HEK293T (cell line): Measurements from ENCODE around the gene SIMC1.
"Not testable (repeated sequence)": the region's sequence is repeated elsewhere in the genome, so short reads cannot be mapped to it uniquely, and the experiment has no call there.

Experiments
- CTCF ChIA-PET: fragments of 350-600 bp; formaldehyde crosslinking; extraction: SDS; loops from one replicate; lab custom pipeline; 2021; ENCODE audit warnings: antibody characterized with exemption, inconsistent platforms; lab: Yijun Ruan, JAX
- POLR2A ChIA-PET: fragments of 350-600 bp; formaldehyde crosslinking; extraction: SDS; loops from one replicate; lab custom pipeline; 2020; ENCODE audit warnings: antibody characterized with exemption, inconsistent platforms; lab: Yijun Ruan, JAX
- DNase-seq: peaks from one replicate; pipeline ENCODE4 v3.0.0; 2012; ENCODE audit warnings: mixed read lengths; ENCODE audit errors: extremely low spot score
- ARNT ChIP-seq: fragments of 450-650 bp; IDR thresholded peaks from 2 replicates; pipeline ENCODE4 v1.6.1; 2017; ENCODE audit warnings: mild to moderate bottlenecking
- BHLHE40 ChIP-seq: fragments of 450-650 bp; IDR thresholded peaks from 2 replicates; pipeline ENCODE4 v1.6.1; 2016; ENCODE audit warnings: mild to moderate bottlenecking, moderate library complexity, borderline replicate concordance
- CTBP1 ChIP-seq: fragments of 450-650 bp; IDR thresholded peaks from 2 replicates; pipeline ENCODE4 v1.6.1; 2016; ENCODE audit warnings: borderline replicate concordance
- ELF4 ChIP-seq: fragments of 450-650 bp; IDR thresholded peaks from 2 replicates; pipeline ENCODE4 v1.6.1; 2017; ENCODE audit warnings: antibody characterized with exemption
- FOXA1 ChIP-seq: fragments of 450-650 bp; IDR thresholded peaks from 2 replicates; pipeline ENCODE4 v1.6.1; 2016; ENCODE audit warnings: mild to moderate bottlenecking
- FOXK2 ChIP-seq: fragments of 450-650 bp; IDR thresholded peaks from 2 replicates; pipeline ENCODE4 v1.6.1; 2016; ENCODE audit warnings: mild to moderate bottlenecking
- FOXM1 ChIP-seq: fragments of 450-650 bp; IDR thresholded peaks from 2 replicates; pipeline ENCODE4 v1.6.1; 2017; ENCODE audit warnings: mild to moderate bottlenecking, borderline replicate concordance
- HDGF ChIP-seq: fragments of 450-650 bp; IDR thresholded peaks from 2 replicates; pipeline ENCODE4 v1.6.1; 2017; ENCODE audit warnings: antibody characterized with exemption, borderline replicate concordance
- L3MBTL2 ChIP-seq: fragments of 450-650 bp; conservative IDR thresholded peaks from 2 replicates; pipeline ENCODE4 v1.6.1; 2016; ENCODE audit warnings: mild to moderate bottlenecking
- LEF1 ChIP-seq: fragments of 450-650 bp; IDR thresholded peaks from 2 replicates; pipeline ENCODE4 v1.6.1; 2017; ENCODE audit warnings: mild to moderate bottlenecking, borderline replicate concordance
- NFRKB ChIP-seq: fragments of 450-650 bp; IDR thresholded peaks from 2 replicates; pipeline ENCODE4 v1.6.1; 2016; ENCODE audit warnings: mild to moderate bottlenecking, moderate library complexity
- SP1 ChIP-seq: fragments of 450-650 bp; IDR thresholded peaks from 2 replicates; pipeline ENCODE4 v1.6.1; 2017
- SUZ12 ChIP-seq: fragments of 450-650 bp; IDR thresholded peaks from 2 replicates; pipeline ENCODE4 v1.6.1; 2016; ENCODE audit warnings: mild to moderate bottlenecking
- TARDBP ChIP-seq: fragments of 450-650 bp; IDR thresholded peaks from 2 replicates; pipeline ENCODE4 v1.6.1; 2016
- ZNF384 ChIP-seq: fragments of 450-650 bp; IDR thresholded peaks from 2 replicates; pipeline ENCODE4 v1.6.1; 2016
- TF ChIP-seq, protein P1 (sequence below): fragments of 450-650 bp; IDR thresholded peaks from 2 replicates; pipeline ENCODE4 v1.6.1; 2016

Gene SIMC1

DNA sequence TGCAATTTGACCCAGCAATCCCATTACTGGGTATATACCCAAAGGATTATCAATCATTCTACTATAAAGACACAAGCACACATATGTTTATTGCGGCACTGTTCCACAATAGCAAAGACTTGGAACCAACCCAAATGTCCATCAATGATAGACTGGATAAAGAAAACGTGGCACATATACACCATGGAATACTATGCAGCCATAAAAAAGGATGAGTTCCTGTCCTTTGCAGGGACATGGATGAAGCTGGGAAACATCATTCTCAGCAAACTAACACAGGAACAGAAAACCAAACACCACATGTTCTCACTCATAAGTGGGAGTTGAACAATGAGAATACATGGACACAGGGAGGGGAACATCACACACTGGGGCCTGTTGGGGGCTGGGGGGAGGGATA is 39.9 kb upstream of the SIMC1 start:
- CTCF ChIA-PET, POLR2A ChIA-PET, DNase-seq: not testable (repeated sequence)

DNA sequence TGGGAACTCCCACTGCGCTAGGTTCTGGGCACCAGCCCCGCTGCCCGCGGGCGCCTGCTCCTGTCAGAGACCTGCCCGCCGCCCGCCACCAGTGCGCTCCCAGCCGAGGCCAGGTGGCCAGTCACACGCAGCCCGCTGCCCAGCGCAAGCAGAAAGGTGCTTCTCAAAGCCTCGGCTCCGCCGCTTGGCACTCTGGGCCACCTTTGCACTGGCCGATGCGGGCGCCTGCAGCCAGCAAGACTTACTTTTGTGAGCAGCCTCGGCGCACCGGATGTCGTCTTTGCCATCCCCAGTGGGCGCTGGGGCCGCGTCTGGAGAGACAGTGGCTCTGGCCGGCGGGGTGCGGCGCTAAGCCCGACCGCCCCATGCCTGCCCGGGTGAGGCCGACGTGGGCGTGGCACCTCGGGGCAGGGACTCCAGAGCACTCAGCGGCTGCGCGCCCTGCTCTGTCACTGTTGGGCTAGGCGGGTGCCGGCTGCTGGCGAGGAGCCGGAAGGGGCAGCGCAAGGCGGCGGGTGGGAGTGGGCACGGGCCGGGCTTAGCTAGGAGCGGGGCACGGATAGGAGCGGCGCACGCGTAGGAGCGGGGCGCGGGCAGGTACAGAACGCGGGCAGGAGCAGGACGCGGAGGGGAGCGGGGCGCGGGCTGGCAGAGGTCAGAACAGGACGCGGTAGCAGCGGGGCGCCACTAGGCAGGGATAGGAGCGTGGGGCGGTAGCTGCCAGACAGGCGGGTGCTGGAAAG is 39.1 kb upstream of the SIMC1 start:
- CTCF ChIA-PET, POLR2A ChIA-PET, DNase-seq: not testable (repeated sequence)

DNA sequence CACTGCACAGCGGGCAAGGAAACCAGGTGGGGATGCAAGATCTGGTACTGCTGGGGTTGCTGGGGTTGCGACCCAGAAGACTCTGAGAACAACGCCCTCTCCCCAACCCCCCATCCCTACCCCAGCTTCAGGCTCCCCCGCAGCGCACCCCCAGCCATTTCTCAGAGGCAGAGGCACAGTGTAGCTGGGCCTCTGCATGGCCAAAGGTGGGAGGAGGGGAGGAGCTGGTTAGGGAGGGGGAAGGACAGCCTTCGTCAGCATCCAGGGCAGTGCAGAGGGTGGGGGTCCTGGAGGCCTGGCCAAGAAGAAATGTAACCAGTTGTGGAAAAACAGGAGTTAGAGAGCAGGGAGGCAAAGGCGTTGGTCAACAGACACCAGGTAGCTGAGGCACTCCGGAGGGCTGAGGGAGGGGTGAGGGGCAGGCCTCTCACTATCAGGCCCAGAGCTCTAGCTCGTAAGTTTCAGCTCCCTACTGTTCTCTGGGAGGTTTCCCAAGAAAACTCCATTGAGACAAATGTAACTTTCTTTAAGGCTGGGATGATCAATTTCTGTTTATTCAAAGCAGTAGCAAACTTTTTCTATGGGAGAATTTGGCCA is 38.3 kb upstream of the SIMC1 start:
- DNase-seq, CTCF ChIA-PET, POLR2A ChIA-PET: not testable (repeated sequence)

DNA sequence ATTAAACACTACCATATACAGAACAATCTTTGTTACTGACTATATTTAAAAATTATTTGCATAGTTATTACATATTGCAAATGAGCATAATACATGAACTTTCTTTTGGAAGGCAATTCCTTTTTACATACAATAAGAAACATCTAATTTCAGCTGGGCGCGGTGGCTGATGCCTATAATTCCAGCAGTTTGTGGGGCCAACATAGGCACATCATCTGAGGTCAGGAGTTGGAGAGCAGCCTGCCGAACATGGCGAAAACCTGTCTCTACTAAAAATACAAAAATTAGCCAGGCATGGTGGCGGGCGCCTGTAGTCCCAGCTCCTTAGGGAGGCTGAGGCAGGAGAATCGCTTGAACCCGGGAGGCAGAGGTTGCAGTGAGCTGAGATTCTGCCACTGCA is 36.4 kb upstream of the SIMC1 start:
- POLR2A ChIA-PET = no interaction called here
- TF ChIP-seq ARNT (no peak), CTBP1 (no peak), SUZ12 (no peak), LEF1 (no peak), BHLHE40 (no peak), ELF4 (no peak), TARDBP (no peak), HDGF (no peak), ZNF384 (no peak), SP1 (no peak), L3MBTL2 (no peak), FOXA1 (no peak), FOXK2 (no peak), FOXM1 (no peak)
- TF ChIP-seq, protein P1, sequence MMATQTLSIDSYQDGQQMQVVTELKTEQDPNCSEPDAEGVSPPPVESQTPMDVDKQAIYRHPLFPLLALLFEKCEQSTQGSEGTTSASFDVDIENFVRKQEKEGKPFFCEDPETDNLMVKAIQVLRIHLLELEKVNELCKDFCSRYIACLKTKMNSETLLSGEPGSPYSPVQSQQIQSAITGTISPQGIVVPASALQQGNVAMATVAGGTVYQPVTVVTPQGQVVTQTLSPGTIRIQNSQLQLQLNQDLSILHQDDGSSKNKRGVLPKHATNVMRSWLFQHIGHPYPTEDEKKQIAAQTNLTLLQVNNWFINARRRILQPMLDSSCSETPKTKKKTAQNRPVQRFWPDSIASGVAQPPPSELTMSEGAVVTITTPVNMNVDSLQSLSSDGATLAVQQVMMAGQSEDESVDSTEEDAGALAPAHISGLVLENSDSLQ = no peak
- no peak for DNase-seq
- CTCF ChIA-PET = no interaction called here

DNA sequence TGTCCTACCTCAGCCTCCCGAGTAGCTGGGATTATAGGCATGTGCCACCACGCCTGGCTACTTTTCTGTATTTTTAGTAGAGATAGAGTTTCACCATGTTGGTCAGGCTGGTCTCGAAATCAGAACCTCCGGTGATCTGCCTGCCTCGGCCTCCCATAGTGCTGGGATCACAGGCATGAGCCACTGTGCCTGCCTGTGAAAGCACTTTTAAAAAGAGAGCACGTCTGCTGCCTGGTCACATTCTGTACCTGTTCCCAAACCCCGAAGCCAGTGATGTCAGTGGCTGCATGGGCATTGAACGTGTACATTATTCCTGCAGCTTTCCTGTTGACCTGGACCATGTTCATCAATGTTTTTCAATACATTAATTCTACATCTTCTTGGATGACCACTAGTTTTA is 35.1 kb upstream of the SIMC1 start:
- no peak for DNase-seq
- ChIA-PET CTCF (no interaction called here), POLR2A (no interaction called here)
- TF ChIP-seq HDGF (no peak), ELF4 (no peak), CTBP1 (no peak), SUZ12 (no peak), NFRKB (no peak), FOXK2 (no peak), TARDBP (no peak), L3MBTL2 (no peak), SP1 (no peak)

DNA sequence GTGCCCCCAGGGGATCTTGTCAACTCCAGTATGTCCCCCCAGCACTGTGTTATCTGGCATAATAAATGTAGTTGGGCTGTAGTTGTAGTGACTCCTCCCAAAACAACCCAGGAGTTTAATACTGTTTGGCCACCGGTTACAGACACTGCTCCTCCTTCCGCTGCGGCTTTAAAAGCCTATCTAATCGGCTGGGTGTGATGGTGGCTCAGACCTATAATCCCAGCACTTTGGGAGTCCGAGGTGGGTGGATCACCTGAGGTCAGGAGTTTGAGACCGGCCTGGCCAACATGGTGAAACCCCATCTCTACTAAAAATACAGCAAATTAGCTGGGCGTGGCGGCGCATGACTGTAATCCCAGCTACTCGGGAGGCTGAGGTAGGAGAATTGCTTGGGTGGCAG is 34.7 kb upstream of the SIMC1 start:
- DNase-seq, POLR2A ChIA-PET, CTCF ChIA-PET: not testable (repeated sequence)

DNA sequence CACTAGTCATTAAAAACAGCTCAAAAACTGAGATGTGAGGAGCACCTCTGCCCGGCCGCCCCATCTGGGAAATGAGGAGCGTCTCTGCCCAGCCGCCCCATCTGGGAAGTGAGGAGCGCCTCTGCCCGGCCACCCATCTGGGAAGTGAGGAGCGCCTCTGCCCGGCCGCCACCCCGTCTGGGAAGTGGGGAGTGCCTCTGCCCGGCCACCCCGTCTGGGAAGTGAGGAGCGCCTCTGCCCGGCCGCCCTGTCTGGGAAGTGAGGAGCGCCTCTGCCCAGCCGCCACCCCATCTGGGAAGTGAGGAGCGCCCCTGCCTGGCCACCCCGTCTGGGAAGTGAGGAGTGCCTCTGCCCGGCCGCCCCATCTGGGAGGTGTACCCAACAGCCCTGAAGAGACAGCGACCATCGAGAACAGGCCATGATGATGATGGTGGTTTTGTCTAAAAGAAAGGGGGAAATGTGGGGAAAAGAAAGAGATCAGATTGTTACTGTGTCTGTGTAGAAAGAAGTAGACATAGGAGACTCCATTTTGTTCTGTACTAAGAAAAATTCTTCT is 23.7 kb upstream of the SIMC1 start:
- CTCF ChIA-PET, POLR2A ChIA-PET, DNase-seq: not testable (repeated sequence)

DNA sequence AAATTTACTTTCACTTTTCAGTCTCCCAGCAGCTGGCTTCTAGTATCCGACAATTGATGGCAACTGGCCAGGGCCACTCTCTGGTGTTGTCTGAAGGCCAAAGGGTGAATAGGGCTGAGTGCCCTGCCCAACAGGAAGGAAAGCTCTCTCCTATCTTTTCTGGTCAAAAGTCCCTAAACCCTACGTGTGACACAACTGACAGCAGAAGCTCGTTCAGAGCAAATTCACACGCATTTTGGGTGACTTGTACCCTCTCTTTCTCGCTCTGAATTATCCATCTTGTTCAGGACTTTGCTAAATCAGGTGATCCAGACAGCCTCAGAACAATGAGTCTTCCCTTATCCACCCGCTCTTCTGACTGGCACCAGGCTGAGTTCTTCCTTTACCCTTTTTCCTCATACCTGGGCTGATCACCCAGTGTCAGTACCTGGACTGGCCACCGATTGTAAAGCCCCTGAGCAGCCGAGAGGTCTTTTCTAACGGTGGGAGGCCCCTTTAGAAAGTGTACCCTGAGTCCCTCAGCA is 21.8 kb upstream of the SIMC1 start:
- POLR2A ChIA-PET, CTCF ChIA-PET, DNase-seq: not testable (repeated sequence)

DNA sequence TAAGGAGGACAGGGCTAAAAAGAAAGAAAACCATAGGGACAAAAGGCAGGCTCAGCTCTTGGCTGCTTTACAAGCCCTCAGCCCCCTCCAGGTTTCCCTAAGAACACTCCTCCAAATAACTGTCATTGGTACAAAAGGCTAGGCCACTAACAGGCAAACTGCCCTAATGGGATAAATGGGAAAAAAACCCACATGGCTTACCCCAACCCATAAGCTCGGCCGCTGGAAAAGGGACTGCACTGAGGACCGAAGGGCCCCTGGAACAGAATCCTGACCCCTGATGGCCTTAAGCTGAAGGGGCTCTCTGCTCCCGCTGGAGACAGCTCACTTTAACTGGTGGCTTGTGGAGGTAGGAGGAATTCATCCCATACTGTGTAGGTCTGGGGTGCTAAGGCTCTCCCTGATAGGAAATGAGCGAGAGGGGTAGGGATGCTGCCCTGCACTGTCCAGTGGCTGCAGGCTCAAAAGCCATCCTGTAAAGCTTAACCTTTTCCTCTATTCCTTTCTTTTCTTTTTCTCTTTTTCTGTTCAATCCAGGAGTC is 21.0 kb upstream of the SIMC1 start:
- DNase-seq, POLR2A ChIA-PET, CTCF ChIA-PET: not testable (repeated sequence)

DNA sequence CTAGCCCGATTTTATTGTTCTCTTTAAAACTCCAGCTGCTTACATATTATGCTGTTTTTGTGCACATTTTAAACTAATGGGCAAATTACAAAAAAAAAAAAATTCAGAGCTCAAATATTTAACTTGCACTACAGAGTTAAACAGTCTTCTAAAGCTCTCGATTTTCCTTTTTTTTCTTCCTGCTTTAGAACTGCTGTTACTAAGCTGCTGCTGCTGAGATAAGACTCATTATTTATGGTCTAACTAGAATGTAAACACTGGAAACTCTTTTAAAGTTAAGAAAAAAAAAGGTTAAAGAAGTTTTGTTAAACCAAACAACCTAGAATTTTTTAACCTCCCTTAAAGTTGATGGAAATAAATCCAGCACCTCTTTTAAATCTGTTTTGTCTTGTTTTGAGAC is 20.5 kb upstream of the SIMC1 start:
- POLR2A ChIA-PET, DNase-seq, CTCF ChIA-PET: not testable (repeated sequence)

DNA sequence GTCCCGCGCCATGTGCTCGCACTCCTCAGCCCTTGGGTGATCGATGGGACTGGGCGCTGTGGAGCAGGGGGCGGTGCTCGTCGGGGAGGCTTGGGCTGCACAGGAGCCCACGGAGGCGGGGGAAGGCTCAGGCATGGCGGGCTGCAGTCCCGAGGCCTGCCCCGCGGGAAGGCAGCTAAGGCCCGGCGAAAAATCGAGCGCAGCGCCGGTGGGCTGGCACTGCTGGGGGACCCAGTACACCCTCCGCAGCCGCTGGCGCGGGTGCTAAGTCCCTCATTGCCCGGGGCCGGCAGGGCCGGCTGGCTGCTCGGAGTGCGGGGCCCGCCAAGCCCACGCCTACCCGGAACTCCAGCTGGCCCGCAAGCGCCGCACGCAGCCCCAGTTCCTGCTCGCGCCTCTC is 16.2 kb upstream of the SIMC1 start:
- CTCF ChIA-PET, DNase-seq, POLR2A ChIA-PET: not testable (repeated sequence)

DNA sequence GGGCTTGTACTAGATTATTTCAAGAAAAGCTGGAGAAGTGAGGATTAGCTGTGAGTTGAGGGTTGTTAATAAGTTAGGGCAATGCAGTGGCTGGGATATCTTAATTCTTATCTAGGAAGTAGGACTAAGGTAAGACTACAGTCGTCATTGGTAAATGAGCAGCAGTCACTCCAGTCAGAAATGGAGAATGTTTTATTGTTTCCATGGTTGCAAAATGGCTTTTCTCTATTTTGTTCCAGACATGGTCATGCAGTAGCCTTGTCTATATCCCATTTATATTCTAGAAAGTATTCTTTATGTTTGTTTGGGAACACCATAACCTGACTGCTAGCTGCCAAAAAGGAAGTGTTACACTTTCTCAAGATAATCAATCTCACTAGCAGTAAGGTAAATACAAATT is 9.9 kb upstream of the SIMC1 start:
- CTCF ChIA-PET, DNase-seq, POLR2A ChIA-PET: not testable (repeated sequence)

DNA sequence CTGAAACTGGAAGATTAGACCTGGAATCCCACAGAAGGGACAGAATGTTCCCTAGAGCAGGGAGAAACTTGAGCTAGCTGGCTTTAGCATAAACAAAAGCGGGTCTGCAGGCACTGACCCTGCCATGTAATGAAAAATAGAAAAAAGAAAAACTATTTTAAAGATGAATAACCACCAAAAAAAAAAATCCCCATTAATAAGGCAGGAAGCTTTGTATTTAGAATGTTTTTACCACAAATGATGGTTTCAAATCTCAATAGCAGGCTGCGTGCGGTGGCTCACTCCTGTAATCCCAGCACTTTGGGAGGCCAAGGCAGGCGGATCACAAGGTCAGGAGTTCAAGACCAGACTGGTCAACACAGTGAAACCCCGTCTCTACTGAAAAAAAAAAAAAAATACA is 5.0 kb upstream of the SIMC1 start:
- POLR2A ChIA-PET, CTCF ChIA-PET, DNase-seq: not testable (repeated sequence)

DNA sequence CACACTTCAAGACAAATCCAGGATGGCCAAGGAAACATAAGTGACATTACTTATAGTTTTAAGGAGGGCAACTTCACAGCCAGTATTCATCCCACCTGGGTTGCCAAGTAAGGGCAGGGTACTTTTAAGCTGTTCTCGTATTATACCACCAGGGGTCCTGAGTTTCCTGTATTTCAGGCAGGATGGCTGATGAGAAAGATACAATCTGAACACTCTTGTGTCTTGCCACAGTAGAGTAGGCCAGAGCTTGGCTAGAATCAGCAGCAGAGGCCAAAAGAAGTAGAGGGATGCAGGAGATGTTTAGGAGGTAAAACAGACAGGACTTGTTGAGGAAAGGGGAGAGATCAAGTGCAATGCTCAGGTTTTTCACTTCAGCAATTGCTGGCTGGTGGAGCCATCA is 3.1 kb upstream of the SIMC1 start:
- DNase-seq = peak; percentile 17
- CTCF ChIA-PET = not testable (repeated sequence)

More for the DNA sequence above, 3.1 kb upstream of the SIMC1 start:
- POLR2A ChIA-PET = not testable (repeated sequence)
